ENCODE results near the gene TRMT44. TPM values are rescaled to one million over a fixed set of nuclear protein-coding genes. Genes with fewer than 3 reads are reported as not detected.

TRMT44 gene
- total and polyA plus RNA-seq, 2 donors (not counting 1 experiment from before 2014, with no cell fraction given) = 13.3 to 37.4 TPM

DNA sequence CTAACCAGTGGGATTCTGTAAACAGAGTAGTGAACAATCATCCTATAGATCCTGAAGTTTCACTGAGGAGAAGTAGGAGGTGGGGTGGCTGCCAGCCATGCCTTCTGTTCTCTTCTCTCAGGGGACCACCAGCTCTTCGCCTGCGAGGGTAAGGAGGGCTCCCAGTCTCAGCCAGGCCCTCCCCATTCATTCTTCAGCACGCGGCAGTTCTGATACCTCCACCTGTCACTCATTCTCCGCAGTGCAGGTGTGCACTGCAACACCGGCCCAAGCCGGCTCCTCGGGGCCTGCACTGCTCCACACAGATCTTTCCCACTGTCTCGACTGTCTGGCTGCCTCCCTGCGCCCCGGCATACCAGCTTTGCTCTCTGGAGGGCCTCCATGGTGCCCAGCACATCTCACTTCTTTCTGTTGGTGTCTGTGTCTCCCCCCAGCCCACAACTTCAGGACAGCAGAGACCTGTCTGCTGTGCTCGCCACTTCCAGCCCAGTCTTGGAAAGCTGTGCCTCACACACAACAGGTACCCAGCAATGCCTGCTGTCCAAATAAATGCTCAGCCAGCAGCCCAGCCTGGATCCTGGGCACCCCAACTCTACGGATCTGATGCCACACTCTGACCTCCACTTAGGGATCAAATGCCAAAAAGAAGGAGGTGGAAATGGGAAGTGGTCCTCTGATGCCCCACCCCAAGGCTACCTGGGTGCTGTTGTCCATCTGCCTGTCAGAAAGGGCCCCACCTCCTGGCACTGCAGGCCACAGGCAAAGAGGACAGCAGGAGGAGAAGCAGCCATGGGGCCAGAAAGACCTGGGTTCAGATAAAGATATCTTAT lies 29.0 kb upstream of the TRMT44 start:
- 85% methylated on average over 12 of the region's 13 CpGs for WGBS (ENCODE audit: insufficient coverage)

DNA sequence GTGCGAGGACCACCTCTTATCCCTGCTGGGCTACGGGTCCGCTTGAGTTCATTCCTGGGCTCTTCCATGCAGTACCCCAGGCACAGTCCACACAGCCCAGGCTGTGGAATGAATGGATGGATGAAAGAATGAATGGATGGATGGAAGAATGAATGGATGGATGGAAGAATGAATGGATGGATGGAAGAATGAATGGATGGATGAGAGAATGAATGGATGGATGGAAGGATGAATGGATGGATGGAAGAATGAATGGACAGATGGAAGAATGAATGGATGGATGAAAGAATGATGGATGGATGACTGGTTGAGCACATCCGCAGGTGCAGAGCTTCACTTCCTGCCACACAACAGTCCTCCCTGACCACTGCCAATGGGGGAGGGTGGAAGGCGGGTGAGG lies 28.3 kb upstream of the TRMT44 start:
- intact Hi-C loops (cut with micrococcal nuclease) = no loop called here
- DNase-seq (no peak), ATAC-seq (ENCODE audit: low read depth) (no peak)
- Mint-ChIP-seq H3K27ac (no peak overlapping the region), H3K27me3 (no peaks in the 10 kb centered on the region), H3K4me3 (no peak overlapping the region), H3K4me1 (peaks cover 5% of the 10 kb centered on the region), H3K9me3 (ENCODE audit: insufficient read depth) (no peaks in the 10 kb centered on the region)
- Histone ChIP-seq H3K4me2 (replicated peaks; ENCODE audit: low read depth, low read length, poor library complexity, severe bottlenecking) (no peak overlapping the region), H3K27ac (ENCODE audit: low read length in 2 of 2) (no peak overlapping the region), H2AFZ (ENCODE audit: insufficient read depth, low read depth, low read length, poor library complexity, severe bottlenecking) (no peak overlapping the region), H4K20me1 (ENCODE audit: control insufficient read depth, insufficient read depth, low read length, poor library complexity, severe bottlenecking) (no peaks in the 10 kb centered on the region), H3K9ac (ENCODE audit: low read length) (no peak overlapping the region), H3K36me3 (replicated peaks in 1 of 2; ENCODE audit: control extremely low read depth in 1 of 2, control insufficient read depth in 1 of 2, extremely low read depth in 1 of 2, insufficient read depth in 2 of 2, low read length in 1 of 2) (peaks cover 0 to 45% of the 10 kb centered on the region in 2 experiments), H3K79me2 (ENCODE audit: control insufficient read depth, insufficient read depth, low read length) (no peaks in the 10 kb centered on the region), H3K4me1 (ENCODE audit: control insufficient read depth in 2 of 2, insufficient read depth in 2 of 2, low read length in 2 of 2) (peaks cover 0 to 6% of the 10 kb centered on the region in 2 donors), H3K27me3 (replicated peaks in 1 of 4; ENCODE audit: control extremely low read depth in 1 of 4, control insufficient read depth in 3 of 4, insufficient read depth in 4 of 4, low read length in 3 of 4) (no peaks in the 10 kb centered on the region), H3K4me3 (ENCODE audit: control extremely low read depth in 1 of 5, extremely low read depth in 1 of 5, insufficient read depth in 1 of 5, low read depth in 2 of 5, low read length in 4 of 5) (no peak overlapping the region), H3K9me3 (ENCODE audit: control extremely low read depth in 1 of 3, control insufficient read depth in 2 of 3, insufficient read depth in 1 of 3, low read length in 2 of 3) (no peaks in the 10 kb centered on the region)
- 100% methylated on average over 3 of the region's 5 CpGs for WGBS (ENCODE audit: insufficient coverage)
- ChIA-PET POLR2A (no interaction called here), CTCF (no interaction called here)
- no peak for TF ChIP-seq EZH2 (IDR thresholded peaks at IDR 0.05; ENCODE audit: borderline replicate concordance, insufficient read depth, low read depth, low read length, poor library complexity, severe bottlenecking)
- TF ChIP-seq, protein P1, sequence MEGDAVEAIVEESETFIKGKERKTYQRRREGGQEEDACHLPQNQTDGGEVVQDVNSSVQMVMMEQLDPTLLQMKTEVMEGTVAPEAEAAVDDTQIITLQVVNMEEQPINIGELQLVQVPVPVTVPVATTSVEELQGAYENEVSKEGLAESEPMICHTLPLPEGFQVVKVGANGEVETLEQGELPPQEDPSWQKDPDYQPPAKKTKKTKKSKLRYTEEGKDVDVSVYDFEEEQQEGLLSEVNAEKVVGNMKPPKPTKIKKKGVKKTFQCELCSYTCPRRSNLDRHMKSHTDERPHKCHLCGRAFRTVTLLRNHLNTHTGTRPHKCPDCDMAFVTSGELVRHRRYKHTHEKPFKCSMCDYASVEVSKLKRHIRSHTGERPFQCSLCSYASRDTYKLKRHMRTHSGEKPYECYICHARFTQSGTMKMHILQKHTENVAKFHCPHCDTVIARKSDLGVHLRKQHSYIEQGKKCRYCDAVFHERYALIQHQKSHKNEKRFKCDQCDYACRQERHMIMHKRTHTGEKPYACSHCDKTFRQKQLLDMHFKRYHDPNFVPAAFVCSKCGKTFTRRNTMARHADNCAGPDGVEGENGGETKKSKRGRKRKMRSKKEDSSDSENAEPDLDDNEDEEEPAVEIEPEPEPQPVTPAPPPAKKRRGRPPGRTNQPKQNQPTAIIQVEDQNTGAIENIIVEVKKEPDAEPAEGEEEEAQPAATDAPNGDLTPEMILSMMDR (IDR thresholded peaks at IDR 0.05) = no peak

More for the DNA sequence above, 29.0 kb upstream of the TRMT44 start:
- Histone ChIP-seq H3K4me3 (ENCODE audit: control extremely low read depth in 1 of 5, extremely low read depth in 1 of 5, insufficient read depth in 1 of 5, low read depth in 2 of 5, low read length in 4 of 5) (no peak overlapping the region), H2AFZ (ENCODE audit: insufficient read depth, low read depth, low read length, poor library complexity, severe bottlenecking) (no peak overlapping the region), H3K27ac (ENCODE audit: low read length in 2 of 2) (no peak overlapping the region), H3K9me3 (ENCODE audit: control extremely low read depth in 1 of 3, control insufficient read depth in 2 of 3, insufficient read depth in 1 of 3, low read length in 2 of 3) (no peaks in the 10 kb centered on the region), H3K4me1 (ENCODE audit: control insufficient read depth in 2 of 2, insufficient read depth in 2 of 2, low read length in 2 of 2) (peaks cover 0 to 6% of the 10 kb centered on the region in 2 donors), H3K4me2 (replicated peaks; ENCODE audit: low read depth, low read length, poor library complexity, severe bottlenecking) (no peak overlapping the region), H3K9ac (ENCODE audit: low read length) (no peak overlapping the region), H4K20me1 (ENCODE audit: control insufficient read depth, insufficient read depth, low read length, poor library complexity, severe bottlenecking) (no peaks in the 10 kb centered on the region), H3K36me3 (replicated peaks in 1 of 2; ENCODE audit: control extremely low read depth in 1 of 2, control insufficient read depth in 1 of 2, extremely low read depth in 1 of 2, insufficient read depth in 2 of 2, low read length in 1 of 2) (peaks cover 0 to 45% of the 10 kb centered on the region in 2 experiments), H3K27me3 (replicated peaks in 1 of 4; ENCODE audit: control extremely low read depth in 1 of 4, control insufficient read depth in 3 of 4, insufficient read depth in 4 of 4, low read length in 3 of 4) (no peaks in the 10 kb centered on the region), H3K79me2 (ENCODE audit: control insufficient read depth, insufficient read depth, low read length) (no peaks in the 10 kb centered on the region)
- no peak overlapping the region for H3K4me3 Mint-ChIP-seq
- H3K27ac Mint-ChIP-seq = no peak overlapping the region
- no peak for DNase-seq
- H3K4me1 Mint-ChIP-seq = peaks cover 5% of the 10 kb centered on the region
- H3K27me3 Mint-ChIP-seq = no peaks in the 10 kb centered on the region
- H3K9me3 Mint-ChIP-seq (ENCODE audit: insufficient read depth) = no peaks in the 10 kb centered on the region
- intact Hi-C loops (cut with micrococcal nuclease) = no loop called here
- POLR2A ChIA-PET = no interaction called here
- ATAC-seq (ENCODE audit: low read depth) = no peak
- CTCF ChIA-PET = interaction anchor here (2.3 kb wide), 1 partner anchor 607 kb away, joined by 9 read pairs; no protein-coding TSS in a partner anchor
- TF ChIP-seq, protein P1 (IDR thresholded peaks at IDR 0.05) = no peak
- no peak for TF ChIP-seq EZH2 (IDR thresholded peaks at IDR 0.05; ENCODE audit: borderline replicate concordance, insufficient read depth, low read depth, low read length, poor library complexity, severe bottlenecking)
